Activated naive CD4-positive, alpha-beta T cell treated with anti-CD3 and anti-CD28 coated beads, Interleukin-2, amount 50 U/mL, for 16 hours (primary cell): ENCODE results near the gene ADRB1.

Experiments used
- DNase-seq: peaks from one replicate; pipeline ENCODE4 v3.0.0-alpha.2; 2020

Gene ADRB1

GRCh38 chr10:114095559-114096337 is 52.1 kb downstream of the ADRB1 start:
- no peak for DNase-seq
